ENCODE data around the gene PRXL2B.

The PRXL2B gene

GRCh38 chr1:2598329-2598931 is 11.9 kb downstream of the PRXL2B start:
- no peak for DNase-seq (ENCODE audit: low read depth)
- no peak overlapping the region for H3K4me3 ChIP-seq (ENCODE audit: low read depth, low read length)
- TF ChIP-seq, protein P1, sequence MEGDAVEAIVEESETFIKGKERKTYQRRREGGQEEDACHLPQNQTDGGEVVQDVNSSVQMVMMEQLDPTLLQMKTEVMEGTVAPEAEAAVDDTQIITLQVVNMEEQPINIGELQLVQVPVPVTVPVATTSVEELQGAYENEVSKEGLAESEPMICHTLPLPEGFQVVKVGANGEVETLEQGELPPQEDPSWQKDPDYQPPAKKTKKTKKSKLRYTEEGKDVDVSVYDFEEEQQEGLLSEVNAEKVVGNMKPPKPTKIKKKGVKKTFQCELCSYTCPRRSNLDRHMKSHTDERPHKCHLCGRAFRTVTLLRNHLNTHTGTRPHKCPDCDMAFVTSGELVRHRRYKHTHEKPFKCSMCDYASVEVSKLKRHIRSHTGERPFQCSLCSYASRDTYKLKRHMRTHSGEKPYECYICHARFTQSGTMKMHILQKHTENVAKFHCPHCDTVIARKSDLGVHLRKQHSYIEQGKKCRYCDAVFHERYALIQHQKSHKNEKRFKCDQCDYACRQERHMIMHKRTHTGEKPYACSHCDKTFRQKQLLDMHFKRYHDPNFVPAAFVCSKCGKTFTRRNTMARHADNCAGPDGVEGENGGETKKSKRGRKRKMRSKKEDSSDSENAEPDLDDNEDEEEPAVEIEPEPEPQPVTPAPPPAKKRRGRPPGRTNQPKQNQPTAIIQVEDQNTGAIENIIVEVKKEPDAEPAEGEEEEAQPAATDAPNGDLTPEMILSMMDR (IDR thresholded peaks at IDR 0.05; ENCODE audit: insufficient read depth, low read depth, low read length, missing control alignments), result peak; percentile 8

GRCh38 chr1:2601721-2602303 is 15.2 kb downstream of the PRXL2B start:
- TF ChIP-seq, protein P1 (IDR thresholded peaks at IDR 0.05; ENCODE audit: insufficient read depth, low read depth, low read length, missing control alignments), result no peak
- DNase-seq (ENCODE audit: low read depth), result no peak
- H3K4me3 ChIP-seq (ENCODE audit: low read depth, low read length), result no peak overlapping the region

- TF ChIP-seq, protein P1 (IDR thresholded peaks at IDR 0.05; ENCODE audit: insufficient read depth, low read depth, low read length, missing control alignments), result no peak
- no peak overlapping the region for H3K4me3 ChIP-seq (ENCODE audit: low read depth, low read length)
- DNase-seq (ENCODE audit: low read depth), result no peak
Observed at GRCh38 chr1:2602311-2602835, 15.8 kb downstream of the PRXL2B start.

DNA sequence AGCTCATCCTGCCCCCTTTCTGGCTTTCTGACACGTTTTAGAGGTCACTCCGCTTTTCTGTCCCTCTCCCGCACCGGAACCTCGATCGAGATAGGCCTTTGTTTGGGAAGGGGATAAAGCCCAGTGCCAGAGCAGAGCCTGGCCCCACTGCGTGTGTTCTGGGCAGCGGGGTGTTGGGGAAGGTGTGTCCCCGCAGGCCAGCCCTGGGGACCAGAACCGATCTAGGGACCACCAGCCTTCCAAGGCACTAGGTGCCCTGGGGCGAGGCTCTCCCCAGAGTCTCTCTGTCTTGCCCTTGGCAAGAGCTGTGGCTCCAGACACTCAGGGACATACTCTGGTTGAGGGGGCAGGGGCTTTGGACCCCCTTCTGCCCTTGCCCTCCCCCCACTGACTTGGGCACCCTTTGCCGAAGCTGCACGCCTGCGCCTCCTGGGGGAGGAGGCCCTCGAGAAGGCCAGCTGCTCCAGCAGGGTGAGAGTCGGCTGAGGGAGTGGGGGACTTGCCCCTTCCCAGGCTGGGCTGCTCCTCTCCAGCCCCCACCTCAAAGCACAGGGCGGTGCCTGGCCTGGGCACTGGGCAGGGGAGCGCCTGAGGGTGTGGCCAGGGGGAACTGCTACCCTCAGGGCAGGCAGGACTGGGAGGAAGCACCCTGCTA is 16.4 kb downstream of the PRXL2B start:
- DNase-seq (ENCODE audit: low read depth), result no peak
- TF ChIP-seq, protein P1 (IDR thresholded peaks at IDR 0.05; ENCODE audit: insufficient read depth, low read depth, low read length, missing control alignments), result no peak
- no peak overlapping the region for H3K4me3 ChIP-seq (ENCODE audit: low read depth, low read length)

DNA sequence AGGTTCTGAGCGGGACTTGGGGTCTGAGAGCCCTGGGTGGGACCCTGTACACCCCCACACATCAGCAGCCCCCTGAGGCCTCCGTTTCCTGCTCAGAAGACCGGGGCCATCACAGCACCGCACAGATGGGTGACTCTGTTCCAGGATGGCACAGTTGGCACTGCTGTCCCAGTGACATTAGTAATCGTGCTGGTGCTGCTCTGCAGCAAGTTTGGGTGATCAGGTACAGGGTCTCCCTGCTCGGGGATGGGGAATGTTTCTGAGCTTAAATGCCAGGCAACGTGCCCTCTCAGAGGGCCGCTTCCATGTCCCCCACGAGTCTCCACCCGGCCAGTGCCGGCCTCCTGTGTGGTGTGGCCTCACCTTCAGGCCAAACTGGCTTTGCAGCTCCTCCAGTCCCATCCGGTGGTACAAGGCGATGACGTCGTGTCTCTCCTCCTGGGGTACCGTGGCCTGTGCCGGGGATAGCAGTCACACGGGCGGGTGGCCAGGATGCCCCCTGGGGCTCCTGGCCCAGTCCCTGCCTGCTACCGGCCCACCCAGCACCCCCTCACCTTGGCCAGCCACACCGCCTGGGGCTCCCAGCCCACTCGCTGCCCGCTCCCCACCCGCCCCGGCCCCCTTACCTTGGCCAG is 17.1 kb downstream of the PRXL2B start:
- TF ChIP-seq, protein P1 (IDR thresholded peaks at IDR 0.05; ENCODE audit: insufficient read depth, low read depth, low read length, missing control alignments), result no peak

DNA sequence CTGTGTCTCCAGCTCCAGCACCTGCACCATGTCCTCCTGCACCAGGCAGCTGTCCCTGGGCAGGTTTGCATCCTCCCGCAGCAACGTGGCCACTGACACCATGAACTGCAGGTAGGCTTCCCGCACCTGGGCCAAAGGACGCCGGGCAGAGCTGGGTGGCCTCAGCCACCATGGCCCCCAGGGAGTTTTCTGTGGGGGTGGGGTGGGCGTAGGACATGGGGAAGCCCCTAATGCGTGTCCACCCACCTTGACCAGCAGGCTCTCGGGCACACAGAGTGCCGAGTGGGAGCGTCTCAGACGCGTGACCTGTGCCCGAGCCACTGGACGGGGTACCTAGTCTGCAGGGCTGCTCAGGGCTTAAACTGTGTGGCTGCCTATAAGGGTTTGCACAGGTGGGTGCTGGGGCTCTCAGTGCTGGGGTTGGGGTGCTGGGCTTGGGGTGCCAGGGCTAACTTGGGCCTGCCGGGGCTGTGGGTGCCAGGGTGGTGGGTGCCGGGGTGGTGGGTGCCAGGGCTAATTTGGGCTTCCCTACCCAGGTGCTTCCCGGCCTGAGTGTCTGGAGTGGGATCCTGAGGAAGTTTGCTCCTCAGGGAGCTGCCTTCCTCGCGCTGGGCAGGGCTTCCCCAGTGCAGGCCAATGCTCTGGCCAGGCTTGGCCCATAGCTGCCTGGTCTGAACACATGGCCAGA is 17.7 kb downstream of the PRXL2B start:
- TF ChIP-seq, protein P1 (IDR thresholded peaks at IDR 0.05; ENCODE audit: insufficient read depth, low read depth, low read length, missing control alignments), result no peak
- no peak overlapping the region for H3K4me3 ChIP-seq (ENCODE audit: low read depth, low read length)
- no peak for DNase-seq (ENCODE audit: low read depth)

More for the DNA sequence above, 17.1 kb downstream of the PRXL2B start:
- DNase-seq (ENCODE audit: low read depth), result no peak
- H3K4me3 ChIP-seq (ENCODE audit: low read depth, low read length), result no peak overlapping the region
